Activated CD8-positive, alpha-beta memory T cell treated with anti-CD3 and anti-CD28 coated beads for 4 hours (primary cell): ENCODE measurements around the gene TEKT3.

ENCODE experiments used
- DNase-seq, 2 donors: peaks; one replicate each; pipeline ENCODE4 v3.0.0-alpha.2; 2020; ENCODE audit warnings: low read depth in 2 of 2

TEKT3 gene

DNA sequence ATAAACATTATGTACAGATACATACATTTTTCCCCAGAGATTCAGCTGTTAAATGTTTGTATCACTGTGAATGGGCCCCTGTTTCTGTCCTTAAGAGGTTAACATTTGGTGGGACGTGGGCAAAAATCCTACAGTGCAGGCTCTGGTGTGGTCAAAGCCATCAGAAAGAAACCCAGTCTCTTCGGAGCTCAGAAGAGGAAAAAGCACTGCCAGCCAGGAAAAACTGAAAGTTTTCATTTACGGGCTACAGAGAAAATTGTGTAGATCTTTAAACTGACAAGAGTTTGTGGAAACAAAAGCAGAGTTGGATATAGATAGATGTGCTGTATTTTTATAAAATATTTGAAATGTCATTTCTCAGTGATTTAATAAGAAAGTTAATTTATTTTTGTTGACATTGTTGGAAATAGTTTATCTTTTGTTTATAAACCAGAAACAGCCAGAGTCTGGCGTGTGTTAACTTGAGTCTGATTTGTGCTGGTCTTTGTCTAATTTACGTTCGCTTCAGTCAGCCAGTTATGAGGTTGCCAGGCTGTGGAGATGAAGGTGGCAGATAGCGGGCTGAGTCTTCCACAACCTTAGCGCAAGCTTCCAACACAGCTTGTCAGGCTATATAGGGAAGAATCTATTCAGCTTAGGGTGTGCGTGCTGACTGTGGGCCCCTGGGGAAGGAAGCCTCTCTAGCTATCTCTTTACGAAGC, 9.5 kb upstream of the TEKT3 start:
- DNase-seq, result no peak

DNA sequence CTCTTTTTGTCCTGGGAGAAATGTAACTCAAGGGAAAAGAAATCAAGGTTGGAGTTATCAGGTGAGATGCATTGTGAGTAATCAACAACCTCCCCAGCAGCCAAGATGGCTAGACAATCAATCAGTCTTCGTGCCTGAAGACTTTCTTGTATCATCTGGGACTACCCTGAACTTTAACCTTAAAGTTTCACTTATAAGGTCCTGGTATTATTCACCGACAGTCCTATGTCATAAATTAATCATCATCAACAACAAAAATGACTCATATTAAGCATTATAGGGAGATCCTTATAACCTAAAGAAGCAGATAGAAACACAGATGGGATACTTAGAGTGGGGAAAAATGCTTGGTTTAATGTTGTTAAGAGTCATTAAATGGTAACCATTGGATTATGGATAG, 7.7 kb upstream of the TEKT3 start:
- no peak for DNase-seq

DNA sequence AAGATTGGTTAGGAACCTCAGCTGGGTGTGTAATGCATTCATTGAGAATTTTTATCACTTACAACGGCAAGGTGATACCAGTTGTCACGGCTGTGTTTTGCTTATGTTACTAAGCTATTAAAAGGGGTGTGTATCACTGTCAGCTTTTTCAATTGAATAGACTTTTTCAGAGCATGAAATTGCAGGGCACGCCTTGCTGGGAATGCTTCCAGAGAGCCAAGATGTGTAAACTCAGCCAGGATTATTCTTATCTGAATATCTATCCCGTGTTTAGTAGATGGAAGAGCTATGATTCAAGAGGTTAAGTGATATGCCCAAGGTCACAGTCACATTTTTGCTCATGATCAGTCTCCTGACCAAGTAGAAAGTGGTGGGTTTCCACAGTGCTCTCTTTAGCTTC, 6.6 kb upstream of the TEKT3 start:
- DNase-seq, result no peak

DNA sequence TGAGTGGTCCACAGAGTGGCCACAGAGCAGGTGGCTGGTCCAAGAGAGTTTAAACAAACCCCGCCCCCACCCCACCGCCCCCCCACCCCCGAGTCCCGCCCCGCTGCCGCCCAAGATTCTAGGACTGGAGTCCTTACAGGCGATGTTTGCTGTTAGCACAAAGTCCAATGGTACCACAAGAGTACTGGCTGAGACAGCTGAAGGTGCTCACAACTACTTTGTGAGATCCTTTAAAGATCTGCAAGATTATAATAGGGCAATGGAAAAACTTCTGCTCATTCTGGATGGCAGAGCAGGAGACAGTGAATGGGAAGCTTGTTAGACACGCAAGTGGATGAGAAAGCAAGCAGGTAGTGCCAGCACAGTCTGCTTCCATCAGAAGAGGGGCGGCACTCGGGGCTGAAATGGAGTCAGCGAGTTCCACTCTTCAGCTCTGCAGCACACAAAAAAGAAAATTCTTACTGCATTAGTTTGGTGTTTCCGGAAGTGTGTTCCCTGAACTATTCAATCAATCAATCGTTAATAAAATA, 4.7 kb upstream of the TEKT3 start:
- no peak for DNase-seq

DNA sequence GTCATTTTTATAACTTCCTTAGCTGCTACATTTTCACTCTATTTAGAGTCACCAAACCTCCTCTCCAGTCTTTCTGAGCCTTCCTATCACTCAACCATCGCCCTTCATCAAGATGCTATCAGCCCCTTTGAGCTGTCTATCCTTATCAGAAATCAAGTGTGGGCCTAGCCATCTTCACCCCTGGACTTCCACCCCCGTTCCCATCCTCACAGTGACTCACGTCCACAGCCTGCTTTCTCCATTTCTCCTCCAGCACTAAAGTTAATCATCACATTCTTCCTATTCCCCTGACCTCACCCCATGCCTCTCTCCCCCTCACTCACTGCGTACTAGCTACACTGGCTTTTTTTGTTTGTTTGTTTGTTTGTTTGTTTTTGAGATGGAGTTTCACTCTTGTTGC, 2.4 kb upstream of the TEKT3 start:
- DNase-seq, result no peak

DNA sequence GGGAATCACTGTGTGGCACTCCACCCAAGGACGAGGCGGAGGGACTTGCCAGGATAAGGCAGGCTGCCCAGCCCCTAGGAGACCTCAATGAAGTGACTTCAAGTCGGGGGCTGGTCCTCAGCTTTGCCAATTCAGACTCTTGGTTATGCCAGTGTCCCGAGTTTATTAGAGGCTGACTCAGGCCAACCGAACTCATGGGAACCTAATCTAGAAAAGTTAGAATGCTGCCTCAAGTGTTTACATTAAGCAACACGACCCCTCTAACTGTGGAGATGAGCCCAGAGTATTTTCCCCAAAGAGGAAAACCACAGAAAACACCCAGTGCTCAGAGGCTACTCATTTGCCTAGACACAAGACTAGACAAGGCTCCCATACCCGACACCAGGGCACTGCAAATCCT, 1.1 kb upstream of the TEKT3 start:
- no peak for DNase-seq

DNA sequence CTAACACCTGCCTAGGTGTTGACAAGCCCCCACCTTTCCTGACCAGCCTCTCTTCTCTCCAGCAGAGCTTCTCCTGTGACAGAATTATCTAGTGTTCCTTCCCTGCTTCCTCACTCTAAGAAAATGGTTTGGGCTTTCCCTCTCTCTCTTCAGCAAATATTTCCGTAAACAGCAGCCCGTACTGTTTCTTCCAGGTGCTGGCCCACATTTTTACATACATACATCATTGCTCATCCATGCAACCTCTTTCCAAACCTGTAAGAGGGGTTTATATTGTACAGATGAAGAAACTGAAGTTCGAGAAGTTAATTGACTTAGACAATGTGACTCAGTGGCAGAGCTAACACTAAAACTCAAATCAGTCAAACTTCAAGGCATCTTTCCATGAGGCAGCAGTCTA, 569 bp upstream of the TEKT3 start:
- DNase-seq, result no peak

DNA sequence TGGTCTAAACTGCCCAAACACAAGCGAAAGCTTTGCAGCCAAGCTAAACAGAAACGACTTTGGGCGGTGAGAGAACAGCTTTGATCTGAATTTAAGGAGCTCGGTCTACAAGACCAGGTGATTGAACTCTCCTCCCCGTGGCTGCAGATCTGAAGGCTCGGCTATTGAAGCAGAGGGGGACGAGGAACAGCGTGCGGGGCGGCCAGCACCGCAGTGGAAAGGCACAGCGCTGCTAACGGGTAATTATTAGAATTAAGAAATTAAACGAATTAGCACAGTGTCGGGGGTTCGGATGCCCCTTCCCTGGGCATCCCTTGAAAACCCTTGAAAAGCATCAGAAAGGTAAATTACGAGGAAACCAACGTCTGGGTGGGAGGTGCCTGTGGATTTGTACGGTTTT, 431 bp downstream of the TEKT3 start:
- DNase-seq, result no peak

DNA sequence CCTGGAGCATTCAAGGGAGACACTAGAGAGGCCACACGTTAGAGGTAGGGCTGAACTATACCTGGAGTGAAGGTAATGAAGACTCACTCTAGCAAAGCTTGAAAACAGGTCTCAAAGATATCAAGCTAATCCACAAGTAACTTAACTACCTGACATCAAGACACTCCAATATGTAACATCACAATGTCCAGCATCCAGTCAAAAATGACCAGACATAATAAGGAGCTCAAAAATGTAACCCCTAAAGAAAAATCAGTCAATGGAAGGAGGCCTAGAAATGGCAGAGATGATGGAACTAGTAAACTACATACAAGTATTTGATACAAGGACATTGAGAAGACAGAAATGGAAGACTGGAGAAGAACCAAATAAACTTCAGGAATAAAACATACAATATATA, 6.0 kb downstream of the TEKT3 start:
- DNase-seq, result no peak

DNA sequence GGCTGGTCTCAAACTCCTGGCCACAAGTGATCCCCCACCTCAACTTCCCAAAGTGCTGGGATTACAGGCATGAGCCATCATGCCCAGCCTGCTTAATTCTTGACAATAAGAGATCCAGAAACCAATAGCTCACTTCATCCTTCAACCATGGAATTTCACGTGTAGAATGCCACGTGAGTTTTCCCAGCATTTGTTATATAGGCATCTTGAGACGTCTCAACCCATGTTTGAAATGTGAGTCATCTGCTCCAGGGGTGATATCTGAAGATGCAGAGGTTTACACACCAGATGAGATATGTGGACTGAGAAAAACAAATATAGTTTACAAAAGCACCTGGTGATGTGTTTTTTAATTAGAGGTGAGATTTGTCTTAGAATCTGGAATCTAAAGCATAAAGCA, 7.1 kb downstream of the TEKT3 start:
- no peak for DNase-seq

DNA sequence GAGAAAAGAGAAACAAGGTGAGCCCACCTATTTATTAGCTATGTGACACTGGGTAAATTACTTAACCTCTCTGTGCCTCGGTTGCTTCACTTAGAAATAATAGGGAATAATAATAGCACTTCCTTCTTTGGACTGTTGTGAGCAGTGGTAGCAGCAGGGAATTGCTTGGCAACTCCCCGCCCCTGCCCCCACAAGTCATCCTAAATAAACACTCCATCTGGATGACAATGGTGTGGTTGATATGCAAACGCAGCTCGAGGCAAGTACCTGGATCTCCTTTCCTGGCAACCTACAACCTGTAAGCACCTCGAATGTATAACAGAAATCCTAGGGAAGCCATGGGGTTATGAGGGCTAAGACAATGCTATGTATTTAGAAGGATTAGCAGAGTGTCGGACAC, 9.1 kb downstream of the TEKT3 start:
- DNase-seq, result no peak

DNA sequence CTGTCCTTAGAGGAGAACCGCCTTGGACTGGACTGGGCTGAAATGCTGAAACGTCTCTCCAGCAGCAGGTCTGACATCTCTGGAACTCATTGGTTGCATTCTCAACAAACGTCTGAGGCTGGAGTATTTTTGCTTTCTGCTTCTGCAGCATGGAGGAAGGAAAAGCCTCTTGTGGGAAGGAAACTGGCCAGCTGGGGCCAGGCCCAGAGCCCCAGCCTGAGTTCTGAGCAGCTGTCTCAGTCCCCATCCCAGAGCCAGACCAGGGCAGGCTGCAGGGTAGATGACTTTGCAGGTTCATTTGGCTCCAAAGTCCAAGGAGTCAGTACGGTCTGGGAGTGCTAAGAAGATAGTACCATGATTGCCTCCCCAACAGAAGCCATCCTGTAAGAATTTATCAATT, 18.3 kb downstream of the TEKT3 start:
- DNase-seq, result no peak

DNA sequence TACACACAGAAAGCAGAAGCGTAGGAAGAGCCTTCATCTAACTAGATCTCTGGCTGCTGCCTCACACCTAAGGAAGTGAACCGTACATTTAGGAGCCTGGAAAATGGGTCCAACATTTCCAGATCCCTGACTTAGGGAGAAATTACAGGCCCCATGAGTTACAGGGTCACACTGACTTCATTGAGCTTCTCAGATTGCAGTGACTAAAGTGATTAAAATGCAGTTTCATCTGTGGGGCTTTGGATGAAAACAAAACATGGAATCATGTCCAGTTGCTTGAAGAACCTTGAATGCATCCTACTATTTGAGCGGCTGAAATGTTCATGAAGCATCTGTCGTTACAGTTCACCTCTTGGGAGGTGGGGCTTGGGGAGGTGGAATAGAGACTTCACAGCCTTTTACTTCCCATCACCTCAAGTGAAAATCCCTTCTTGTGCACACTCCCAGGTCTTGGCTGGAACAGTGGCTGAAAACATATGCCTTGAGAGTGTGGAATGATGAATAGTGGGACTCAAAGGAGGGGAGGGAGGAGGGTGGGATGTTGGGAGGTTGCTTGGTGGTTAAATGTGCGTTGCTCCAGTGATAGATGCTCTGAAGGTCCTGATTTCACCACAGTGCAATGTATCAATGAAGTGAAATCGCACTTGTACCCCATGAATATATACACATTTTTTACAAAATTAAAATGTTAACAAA, 19.7 kb downstream of the TEKT3 start:
- DNase-seq, result no peak

DNA sequence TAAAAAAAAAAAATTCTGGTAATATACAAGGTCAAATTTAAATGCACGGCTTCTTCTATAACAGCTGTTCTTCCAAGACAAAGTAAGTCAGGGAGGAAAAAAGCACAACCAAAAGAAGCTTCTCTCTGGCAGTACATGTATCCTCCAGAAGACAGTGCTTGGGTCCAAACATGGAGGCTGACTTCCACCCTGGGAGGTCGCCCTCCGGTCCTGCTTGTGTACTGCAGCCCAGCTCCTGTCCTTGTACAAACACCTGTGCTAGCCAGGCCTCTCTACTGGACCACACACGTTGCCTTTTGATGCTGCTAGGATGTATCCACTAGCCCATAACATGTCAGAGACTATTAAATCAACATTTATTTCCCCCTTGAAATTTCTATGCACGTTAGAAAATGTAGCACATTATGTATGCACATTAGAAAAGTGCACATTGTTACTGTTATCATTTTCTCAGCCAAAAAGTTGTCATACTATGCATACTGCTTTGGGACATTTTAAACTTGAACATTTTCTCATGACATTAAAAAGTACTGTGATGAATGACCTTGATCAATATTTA, 21.9 kb downstream of the TEKT3 start:
- DNase-seq, result no peak

DNA sequence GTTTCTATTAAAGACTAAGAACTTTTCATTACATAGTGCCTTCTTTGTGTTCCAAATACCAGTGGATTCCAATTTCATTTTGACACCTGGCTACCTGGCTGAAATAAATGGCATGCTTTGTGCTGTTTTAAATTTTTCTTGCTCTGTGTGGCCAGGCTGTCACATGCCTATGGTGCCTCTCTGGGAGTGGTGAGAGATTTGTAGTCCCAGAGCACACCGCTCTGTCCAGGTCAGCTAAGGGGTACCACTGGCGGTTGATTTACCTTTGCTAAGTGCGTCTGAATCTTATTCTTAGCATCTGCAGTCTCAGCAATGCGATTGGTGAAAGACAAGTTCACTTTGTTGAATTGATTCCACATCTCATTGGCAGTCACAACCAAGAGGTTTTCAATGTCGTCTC, 29.4 kb downstream of the TEKT3 start:
- DNase-seq, result no peak

DNA sequence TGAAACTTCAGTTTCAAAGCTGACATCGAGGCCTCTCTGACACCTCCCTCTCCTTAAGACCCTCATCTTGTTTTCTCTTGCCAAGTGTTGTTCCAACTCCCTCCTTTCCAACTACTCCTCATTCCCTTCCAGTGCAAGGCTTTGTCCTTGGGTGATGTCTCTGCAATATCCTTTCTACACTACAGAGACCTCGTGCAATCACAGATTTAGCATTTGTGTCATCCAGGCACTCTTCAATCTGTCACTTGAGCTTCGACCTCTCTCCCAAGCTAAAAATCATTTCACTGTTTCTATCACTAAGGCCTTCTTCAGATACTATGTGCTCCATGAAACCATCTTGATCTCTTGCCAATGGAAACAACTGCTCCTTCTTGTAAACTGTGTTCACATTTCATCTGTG, 31.6 kb downstream of the TEKT3 start:
- DNase-seq, result no peak

DNA sequence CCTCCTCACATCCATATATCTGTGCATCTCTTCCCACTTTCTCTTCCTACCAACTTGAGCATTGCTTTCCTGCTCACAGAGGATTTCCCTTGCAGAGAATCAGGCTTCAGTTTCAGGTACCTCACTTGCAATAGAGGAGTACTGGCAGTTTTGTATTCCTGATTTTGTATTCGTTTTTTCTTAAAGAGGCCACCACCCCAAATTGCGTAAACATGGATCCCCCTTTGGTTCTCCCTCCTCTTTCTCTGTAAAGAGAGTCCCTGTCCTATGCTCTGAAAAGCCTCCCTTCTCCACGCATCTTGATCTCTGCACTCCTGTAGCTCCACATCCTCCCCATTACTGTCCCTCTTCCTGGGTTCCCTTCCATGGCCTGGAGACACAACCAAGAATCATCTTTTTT, 32.2 kb downstream of the TEKT3 start:
- DNase-seq, result no peak

DNA sequence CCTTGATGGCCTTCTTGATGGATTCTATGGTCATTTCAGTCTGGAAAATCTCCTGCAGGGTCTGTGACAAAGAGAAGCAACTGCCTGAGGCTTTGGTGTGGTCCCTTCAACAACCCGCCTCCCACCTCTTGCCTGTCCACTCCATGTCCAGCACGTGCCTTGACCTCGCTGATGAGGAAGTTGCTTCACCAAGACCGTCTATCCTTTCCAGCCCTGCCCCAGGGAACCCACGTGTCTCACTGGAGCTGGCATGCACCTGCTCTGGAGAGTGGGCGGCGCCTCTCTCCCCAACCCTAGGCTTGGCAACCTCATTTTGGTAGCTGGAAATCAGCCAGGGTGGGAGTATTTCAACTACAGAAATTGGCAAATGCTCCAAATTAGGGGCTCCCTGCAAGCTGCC, 32.6 kb downstream of the TEKT3 start:
- no peak for DNase-seq

DNA sequence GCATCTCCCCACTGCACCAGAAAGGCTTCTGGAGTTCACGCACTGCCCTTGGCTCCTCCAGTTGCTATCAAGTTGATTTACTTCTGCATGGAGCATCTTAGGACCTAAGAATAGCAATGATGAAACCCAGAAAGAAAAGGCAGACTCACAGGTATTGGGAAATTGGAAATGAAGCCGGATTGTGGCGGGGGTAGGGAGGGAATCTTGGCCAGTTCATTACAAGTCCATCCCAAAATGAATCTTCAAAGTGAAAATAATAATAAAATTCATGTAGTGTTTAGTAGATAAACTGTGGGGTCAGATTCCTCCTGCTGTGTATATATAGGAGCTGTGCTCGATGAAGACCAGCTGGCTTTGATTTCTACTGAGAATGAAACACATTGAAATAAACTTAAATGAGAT, 33.7 kb downstream of the TEKT3 start:
- DNase-seq, result no peak

DNA sequence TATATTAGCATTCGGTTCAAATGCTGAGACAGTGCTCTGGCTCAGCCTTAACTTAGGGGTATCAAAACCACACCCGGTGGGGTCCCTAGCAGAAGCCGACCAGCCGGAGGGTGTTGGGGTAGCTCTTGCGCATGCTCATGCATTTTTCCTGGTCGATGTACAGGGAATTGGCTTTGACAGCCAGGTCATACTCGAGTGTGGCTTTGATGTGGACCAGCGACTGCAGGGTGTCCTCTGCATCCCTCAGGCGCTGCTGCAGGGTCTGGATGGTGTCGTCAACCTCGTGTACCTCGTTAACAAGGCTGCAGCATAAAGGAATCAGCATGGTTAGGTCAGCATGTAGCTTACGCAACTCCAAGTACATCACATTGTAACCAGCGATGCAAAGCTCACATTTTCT, 37.5 kb downstream of the TEKT3 start:
- DNase-seq, result no peak

DNA sequence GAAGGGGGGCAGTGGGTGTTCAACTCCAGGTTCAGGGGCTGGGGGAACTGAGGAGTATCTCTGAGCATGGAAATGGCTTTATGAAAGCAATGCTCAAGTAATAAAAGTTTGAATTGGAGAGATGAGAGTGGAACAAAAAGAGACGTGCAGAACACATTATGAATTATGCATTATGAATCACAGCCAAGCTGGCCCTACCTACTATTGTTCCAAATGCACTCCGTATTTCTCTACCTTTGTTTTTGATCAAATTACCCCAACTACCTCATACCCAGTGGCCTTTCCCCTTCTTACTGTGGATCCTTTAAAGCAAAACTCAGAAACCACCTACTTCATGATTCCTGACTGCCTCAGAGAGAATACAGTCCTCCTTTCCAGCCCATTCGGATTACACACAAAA, 38.1 kb downstream of the TEKT3 start:
- DNase-seq, result no peak

DNA sequence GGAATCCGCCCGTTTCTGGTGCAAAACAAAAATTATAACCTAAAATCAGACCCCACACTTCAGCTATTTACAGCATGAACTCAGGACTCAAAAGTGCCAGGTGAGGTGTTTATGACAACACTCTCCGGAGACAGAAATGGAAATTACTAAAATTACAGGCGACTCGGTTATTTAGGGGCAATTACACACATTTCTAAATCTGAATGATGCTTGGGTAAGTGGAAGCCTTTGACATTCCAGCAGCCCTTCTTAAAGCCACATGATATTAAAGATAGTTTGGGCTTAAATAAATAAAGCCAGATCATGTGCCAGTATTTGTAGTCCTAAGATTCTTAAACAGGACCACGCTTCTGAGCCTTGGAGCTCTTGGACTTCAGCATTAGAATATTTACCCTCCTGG, 39.6 kb downstream of the TEKT3 start:
- no peak for DNase-seq

DNA sequence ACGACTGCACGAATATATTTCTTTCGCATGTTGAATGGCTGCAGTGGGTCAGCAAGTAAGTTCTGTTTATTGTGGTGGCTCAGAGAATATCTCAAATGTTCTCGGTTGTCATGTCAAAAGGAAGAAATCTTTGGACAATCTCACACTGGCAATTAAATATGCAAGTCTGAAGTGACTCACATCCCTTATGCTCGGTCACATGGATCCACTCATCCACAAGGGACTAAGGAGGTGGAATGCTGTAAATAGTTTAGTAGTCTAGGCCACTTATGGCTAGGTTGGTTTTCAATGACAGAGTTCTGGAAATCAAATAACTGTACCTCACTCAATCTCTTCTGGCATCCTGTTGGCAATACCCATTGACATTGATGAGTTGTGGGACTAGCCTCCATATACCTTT, 43.2 kb downstream of the TEKT3 start:
- no peak for DNase-seq
